GM19238 (cell line): Measurements from ENCODE around the gene PAX8.
"Not testable (repeated sequence)": the region's sequence is repeated elsewhere in the genome, so short reads cannot be mapped to it uniquely, and the experiment has no call there.

ENCODE experiments used
- DNase-seq: peaks from one replicate; pipeline ENCODE4 v3.0.0; 2011; ENCODE audit warnings: low spot score; ENCODE audit not compliant: insufficient read length

PAX8 gene

GRCh38 chr2:113291191-113291590 lies 12.5 kb upstream of the PAX8 start:
- no peak for DNase-seq

DNA sequence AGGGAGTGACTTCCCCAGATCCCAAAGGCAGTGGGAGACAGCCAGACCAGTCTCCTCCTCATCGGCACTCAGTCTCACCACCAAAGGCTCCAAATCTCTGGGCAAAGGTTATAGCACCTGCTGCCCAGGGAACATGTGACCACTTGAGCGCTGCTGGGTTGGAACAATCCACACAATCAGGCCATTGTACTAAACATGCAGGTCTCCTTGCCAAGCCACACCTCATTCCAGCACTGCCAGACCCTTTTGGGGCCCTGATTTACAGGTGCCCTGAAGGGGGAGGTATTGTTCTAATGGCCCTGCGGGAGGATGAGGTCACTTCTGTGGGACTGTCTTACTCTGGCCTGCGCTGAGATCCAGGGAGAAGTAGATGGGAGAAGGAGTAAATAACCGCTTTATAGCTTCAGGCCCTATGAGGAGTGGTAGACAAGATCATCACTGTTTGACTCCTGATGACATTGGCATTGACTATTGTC lies 10.0 kb upstream of the PAX8 start:
- DNase-seq = not testable (repeated sequence)

GRCh38 chr2:113288117-113288673 lies 9.5 kb upstream of the PAX8 start:
- DNase-seq = not testable (repeated sequence)

DNA sequence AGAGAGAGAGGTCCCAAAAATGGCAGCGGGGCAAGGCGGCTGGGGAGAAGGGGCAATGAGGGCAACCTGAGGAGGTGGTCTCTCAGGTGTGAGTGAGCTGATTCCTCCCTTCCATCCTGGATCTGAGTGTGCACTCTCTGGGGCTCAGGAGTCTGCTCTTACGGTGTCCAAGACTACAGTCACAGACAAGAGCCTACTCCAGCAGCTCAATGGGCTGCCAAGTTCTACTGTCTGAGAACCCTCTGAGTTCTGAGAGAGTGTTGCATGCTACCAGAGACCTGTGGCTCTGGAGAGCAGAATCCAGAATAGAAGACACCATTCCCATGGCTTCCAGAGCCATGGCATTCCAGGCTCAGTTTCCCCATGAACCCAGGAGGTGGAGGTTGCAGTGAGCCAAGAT lies 7.1 kb upstream of the PAX8 start:
- no peak for DNase-seq

DNA sequence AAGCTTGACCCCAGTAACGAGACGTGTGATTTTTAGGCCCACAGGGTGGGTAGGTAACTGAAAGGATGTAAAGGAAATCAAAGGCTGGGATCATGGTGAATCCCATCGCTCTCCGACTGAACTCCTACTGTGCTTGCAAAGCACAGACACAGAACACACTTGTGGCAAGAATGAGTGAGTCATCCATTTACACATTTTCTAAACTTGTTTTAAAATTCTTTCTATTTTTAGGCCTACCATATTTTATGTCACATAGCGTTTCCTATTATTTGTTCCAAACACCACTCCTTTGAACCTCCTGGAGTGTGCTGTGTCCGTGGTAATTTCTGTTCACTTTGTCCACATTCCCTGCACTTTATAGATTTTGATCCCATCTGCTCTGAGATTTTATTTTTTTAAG lies 6.3 kb upstream of the PAX8 start:
- not testable (repeated sequence) for DNase-seq

GRCh38 chr2:113284476-113284875 lies 5.8 kb upstream of the PAX8 start:
- DNase-seq = no peak

DNA sequence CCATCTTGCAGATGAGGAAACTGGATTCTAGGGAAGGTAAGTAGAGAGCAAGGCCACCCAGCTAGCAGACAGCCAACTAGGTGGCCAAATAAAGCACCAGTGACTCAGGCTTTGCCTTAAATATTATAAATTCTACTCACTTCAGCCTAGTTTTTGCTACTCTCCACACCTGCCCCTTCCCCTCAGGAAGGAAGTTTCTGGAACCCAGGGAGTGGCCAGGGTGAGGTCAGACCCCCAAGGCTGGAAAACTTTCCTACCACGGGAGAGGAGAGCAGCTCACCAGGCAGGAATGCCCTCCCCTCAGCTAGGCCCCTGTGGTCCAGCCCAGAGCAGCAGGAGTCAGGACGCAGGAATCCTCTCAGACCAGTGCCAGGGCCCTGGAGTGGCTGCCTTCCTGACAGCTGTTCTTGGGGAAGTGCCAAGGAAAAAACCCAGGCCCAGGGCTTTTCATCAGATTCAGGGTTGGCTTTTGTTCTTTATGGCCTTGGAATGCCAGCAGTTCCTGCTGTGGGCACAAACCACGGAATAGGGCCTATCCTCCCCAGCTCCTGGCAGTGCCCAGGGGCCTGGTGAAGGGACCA lies 5.1 kb upstream of the PAX8 start:
- no peak for DNase-seq

- no peak for DNase-seq
Measured at GRCh38 chr2:113282747-113283533, 4.2 kb upstream of the PAX8 start.

GRCh38 chr2:113281910-113282746 lies 3.4 kb upstream of the PAX8 start:
- no peak for DNase-seq

DNA sequence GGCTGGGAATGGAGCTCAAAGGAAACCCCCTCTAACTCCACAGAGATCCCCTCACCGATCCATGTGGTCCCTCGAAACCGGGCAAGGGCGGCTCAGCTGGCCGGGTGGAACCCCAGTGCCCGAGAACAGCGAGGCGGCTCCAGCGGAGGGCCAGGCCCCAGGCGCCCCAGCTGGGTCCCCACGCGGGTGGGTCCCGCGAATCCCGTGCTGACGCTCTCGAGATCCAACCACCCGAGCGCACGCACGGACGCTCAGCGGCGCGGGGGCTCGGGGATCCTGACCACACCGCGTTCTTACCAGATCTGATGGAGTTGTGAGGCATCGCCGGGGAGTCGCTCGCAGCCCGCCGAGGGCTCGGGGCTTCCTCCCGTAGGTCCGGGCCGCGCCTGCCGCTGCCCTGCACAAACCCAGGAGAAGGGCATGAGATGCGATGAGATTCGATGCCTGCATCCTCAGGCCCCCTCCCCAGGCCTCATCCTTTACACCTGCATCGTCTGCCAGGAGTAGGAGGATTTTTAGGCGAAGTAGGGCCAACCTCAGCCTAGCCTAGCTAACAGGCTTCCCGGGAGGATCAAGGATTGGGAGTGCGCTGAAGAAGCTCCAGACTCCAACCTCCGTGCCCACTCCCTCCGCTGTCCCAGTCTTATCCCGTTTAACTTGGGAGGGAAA lies 514 bp downstream of the PAX8 start:
- DNase-seq = no peak

GRCh38 chr2:113277474-113278072 lies 1.1 kb downstream of the PAX8 start:
- DNase-seq = no peak

DNA sequence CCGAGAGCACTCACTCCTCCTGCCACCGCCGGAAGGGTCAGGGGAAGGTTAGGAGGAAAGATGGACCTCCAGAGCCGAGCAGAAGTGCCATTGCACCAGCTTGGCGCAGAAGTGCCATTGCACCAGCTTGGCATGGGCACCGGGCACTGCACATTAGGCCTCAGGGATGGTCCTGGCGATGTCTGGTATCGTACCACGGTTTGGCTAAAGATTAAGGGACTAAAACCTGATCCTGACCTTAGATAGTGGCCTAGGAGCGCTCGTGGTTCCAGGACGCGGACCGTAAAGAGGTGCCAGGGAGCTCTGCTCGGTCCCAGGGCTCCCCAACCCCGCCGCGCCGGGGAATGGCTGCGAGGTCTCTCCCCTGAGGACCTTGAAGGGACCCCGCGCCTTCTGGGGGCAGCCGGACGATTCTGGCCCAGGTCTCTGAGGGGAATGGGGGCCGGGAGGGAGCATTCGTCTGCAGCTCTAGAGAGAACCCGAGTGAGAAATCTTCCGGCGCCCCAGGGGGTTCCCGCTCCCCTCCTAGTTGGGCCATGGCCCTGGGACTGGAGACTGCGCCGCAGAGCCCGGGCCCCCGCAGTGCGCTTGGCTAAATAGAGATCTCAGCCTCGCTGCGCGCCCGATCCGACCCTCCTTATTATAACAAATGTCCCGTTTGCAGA lies 1.8 kb downstream of the PAX8 start:
- no peak for DNase-seq

DNA sequence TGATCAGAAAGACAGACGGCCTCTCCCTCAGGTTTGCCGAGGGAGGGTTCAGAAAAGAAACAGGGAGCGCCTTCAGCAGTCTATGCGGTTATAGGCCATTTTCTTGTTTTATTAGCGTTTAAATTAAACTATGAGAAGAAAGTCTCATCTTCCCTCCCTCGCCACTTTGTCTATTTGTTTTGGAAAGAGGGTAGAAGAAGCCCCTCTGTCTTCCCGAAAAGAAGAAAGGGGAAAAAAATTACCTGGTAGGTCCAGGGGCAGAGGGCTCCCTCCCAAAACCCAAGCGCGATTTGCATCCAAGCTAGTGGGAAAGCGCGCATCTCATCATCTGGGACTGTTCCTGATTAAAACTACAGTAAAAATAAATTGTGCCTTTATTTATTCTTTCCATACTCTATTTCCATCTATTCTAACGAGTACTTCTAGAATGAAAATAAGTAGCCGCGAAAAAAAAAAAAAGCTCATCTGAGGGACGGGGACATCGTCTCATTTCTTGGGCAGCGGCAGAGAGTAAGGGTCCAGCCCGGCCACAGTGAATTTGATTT lies 2.4 kb downstream of the PAX8 start:
- no peak for DNase-seq

DNA sequence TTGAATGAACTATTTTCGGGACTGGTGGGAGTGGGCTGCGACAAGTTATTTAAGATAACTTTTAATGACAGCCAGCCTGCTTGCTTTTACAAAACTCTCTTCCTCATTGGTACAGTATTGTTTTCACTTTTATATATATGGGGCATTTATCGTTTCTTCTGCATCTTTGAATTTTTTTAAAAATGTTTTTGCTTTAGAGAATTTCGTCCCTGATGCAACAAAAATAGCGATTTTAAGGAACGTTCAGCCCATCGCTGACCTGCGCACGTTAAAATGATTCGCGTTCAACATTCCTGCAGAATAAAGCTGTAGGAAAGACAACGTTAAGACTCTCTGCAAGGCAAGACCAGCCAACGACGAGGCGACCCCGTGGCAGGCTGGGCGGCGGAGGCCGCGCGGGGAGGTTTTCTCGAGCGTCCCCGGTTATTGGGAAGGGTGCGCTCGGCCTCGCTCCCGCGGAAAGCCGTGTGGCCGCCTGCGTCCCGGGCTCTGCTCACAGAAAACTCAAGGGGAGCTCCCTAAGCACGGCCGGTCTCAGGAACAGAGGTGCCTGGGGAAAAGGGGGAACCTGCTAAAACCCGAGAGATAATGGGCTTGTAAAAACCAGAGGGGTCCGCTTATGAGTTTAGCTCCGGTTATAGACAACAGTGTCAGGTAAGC lies 3.0 kb downstream of the PAX8 start:
- no peak for DNase-seq

- no peak for DNase-seq
Measured at GRCh38 chr2:113274432-113274831, 4.3 kb downstream of the PAX8 start.

GRCh38 chr2:113273981-113274380 lies 4.7 kb downstream of the PAX8 start:
- no peak for DNase-seq

GRCh38 chr2:113273027-113273551 lies 5.6 kb downstream of the PAX8 start:
- DNase-seq = no peak

DNA sequence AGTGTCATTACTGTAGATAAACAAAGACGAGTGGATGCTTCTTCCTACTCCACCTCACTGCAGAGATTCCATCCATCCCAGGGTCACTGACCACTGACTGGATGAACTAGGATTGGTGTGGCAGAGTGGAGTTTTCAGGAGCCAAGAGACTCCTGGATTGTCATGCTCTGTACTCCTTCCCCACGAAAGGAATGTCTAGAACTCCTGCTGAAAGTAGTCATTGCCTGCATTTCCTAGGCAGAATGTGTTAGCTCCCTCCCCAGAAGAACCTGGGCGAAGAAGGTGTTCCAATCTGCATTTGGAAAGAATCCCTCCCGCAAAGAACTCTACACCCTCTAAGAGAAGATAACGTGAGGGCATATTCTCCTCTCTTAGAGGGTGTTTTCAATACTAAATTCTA lies 6.2 kb downstream of the PAX8 start:
- DNase-seq = no peak

- no peak for DNase-seq
Measured at GRCh38 chr2:113268621-113269360, 9.9 kb downstream of the PAX8 start.
